Measurements from ENCODE around the gene ZNF766. TPM values are rescaled to one million over a fixed set of nuclear protein-coding genes. Genes with fewer than 3 reads are reported as not detected.

The ZNF766 gene
- total RNA-seq, 1 experiment from 2014 or later = 13.9 TPM

GRCh38 chr19:52307275-52307674 lies 37.9 kb downstream of the ZNF766 start:
- H3K9me3 ChIP-seq (ENCODE audit: control insufficient read depth, insufficient read depth, low read depth, low read length) = peaks cover 35% of the 10 kb centered on the region
- no peak overlapping the region for H3K4me3 ChIP-seq (ENCODE audit: low read depth in 2 of 2, low read length in 2 of 2)
- ChIA-PET CTCF (no interaction called here), POLR2A (no interaction called here)
- no peak overlapping the region for H3K27ac ChIP-seq (ENCODE audit: low read length)
- intact Hi-C loops (cut with micrococcal nuclease; ENCODE audit: unreplicated experiment) = no loop called here
- DNase-seq (ENCODE audit: low read depth, low spot score) (no peak), ATAC-seq (no peak)
- H3K36me3 ChIP-seq (ENCODE audit: control insufficient read depth, insufficient read depth, low read length) = no peaks in the 10 kb centered on the region; the same call in 1 of the 2 replicates
- TF ChIP-seq REST (IDR thresholded peaks at IDR 0.05; ENCODE audit: insufficient read depth in 1 of 2, low read depth in 2 of 2, low read length in 1 of 2) (no peak), CTCF (IDR thresholded peaks at IDR 0.05) (no peak), POLR2AphosphoS5 (IDR thresholded peaks at IDR 0.05; ENCODE audit: low read depth, low read length) (no peak), TCF7L2 (IDR thresholded peaks at IDR 0.05; ENCODE audit: low read depth, low read length) (no peak), SIN3A (IDR thresholded peaks at IDR 0.05; ENCODE audit: borderline replicate concordance, insufficient read depth, low read depth, low read length) (no peak)
- no TSS peak for BruUV-seq (replicated peaks)
- H3K4me1 ChIP-seq (ENCODE audit: control insufficient read depth, insufficient read depth, low read length) = no peaks in the 10 kb centered on the region
- H3K27me3 ChIP-seq (ENCODE audit: control insufficient read depth, insufficient read depth, low read length) = no peaks in the 10 kb centered on the region
- in situ Hi-C loops (cut with HindIII; ENCODE audit: low pct_unique_long_range_greater_than_20kb, low sequenced_read_pairs) = no loop called here

GRCh38 chr19:52322429-52322828 lies 53.0 kb downstream of the ZNF766 start:
- in situ Hi-C loops (cut with HindIII; ENCODE audit: low pct_unique_long_range_greater_than_20kb, low sequenced_read_pairs) (no loop called here), intact Hi-C loops (cut with micrococcal nuclease; ENCODE audit: unreplicated experiment) (no loop called here)
- peaks cover 51% of the 10 kb centered on the region for H3K9me3 ChIP-seq (ENCODE audit: control insufficient read depth, insufficient read depth, low read depth, low read length)
- CTCF ChIA-PET = no interaction called here
- H3K27ac ChIP-seq (ENCODE audit: low read length) = no peak overlapping the region
- H3K4me3 ChIP-seq (ENCODE audit: low read depth in 2 of 2, low read length in 2 of 2) = no peak overlapping the region
- ATAC-seq (no peak), DNase-seq (ENCODE audit: low read depth, low spot score) (no peak)
- no peaks in the 10 kb centered on the region for H3K4me1 ChIP-seq (ENCODE audit: control insufficient read depth, insufficient read depth, low read length)
- no peak for TF ChIP-seq SIN3A (IDR thresholded peaks at IDR 0.05; ENCODE audit: borderline replicate concordance, insufficient read depth, low read depth, low read length)
- no peak for TF ChIP-seq TCF7L2 (IDR thresholded peaks at IDR 0.05; ENCODE audit: low read depth, low read length)
- TF ChIP-seq REST (IDR thresholded peaks at IDR 0.05; ENCODE audit: insufficient read depth in 1 of 2, low read depth in 2 of 2, low read length in 1 of 2) = no peak
- TF ChIP-seq CTCF (IDR thresholded peaks at IDR 0.05) = no peak
- no peak for TF ChIP-seq POLR2AphosphoS5 (IDR thresholded peaks at IDR 0.05; ENCODE audit: low read depth, low read length)
- no peaks in the 10 kb centered on the region for H3K27me3 ChIP-seq (ENCODE audit: control insufficient read depth, insufficient read depth, low read length)
- H3K36me3 ChIP-seq (ENCODE audit: control insufficient read depth, insufficient read depth, low read length) = peaks cover 6% of the 10 kb centered on the region; the same call in 1 of the 2 replicates
- POLR2A ChIA-PET = no interaction called here
- no TSS peak for BruUV-seq (replicated peaks)
